ENCODE data around the gene WFDC12. TPM values are rescaled to one million over a fixed set of nuclear protein-coding genes. Genes with fewer than 3 reads are reported as not detected.

The WFDC12 gene
- total and polyA plus RNA-seq, 2 donors (not counting 3 experiments of a cell fraction or from before 2014, with no cell fraction given): not detected

GRCh38 chr20:45163083-45163803 is 39.0 kb upstream of the WFDC12 start:
- dilution Hi-C loops (cut with MboI; ENCODE audit: extremely low pct_ligation_motif_present, low sequenced_read_pairs): no loop called here
- no peak overlapping the region for H2AFZ ChIP-seq (ENCODE audit: low read depth, low read length)
- no peak for DNase-seq (ENCODE audit: low read depth, low spot score)
- BruUV-seq (replicated peaks): no TSS peak
- H3K4me1 ChIP-seq (ENCODE audit: control insufficient read depth, extremely low read depth, insufficient read depth, low read length): no peaks in the 10 kb centered on the region
- ChIA-PET POLR2A (no interaction called here), CTCF (interaction anchor here (0.9 to 1.6 kb wide), 2 partner anchors 9 to 51 kb away, joined by 3 read pairs; no protein-coding TSS in a partner anchor)
- peaks cover 0 to 2% of the 10 kb centered on the region in 2 experiments for H3K27me3 ChIP-seq (ENCODE audit: control insufficient read depth in 2 of 2, insufficient read depth in 2 of 2, low read length in 2 of 2)
- H3K27ac ChIP-seq (ENCODE audit: insufficient read depth, low read depth, low read length): no peak overlapping the region
- H3K79me2 ChIP-seq (ENCODE audit: control insufficient read depth, insufficient read depth, low read length): no peaks in the 10 kb centered on the region
- no peak overlapping the region for H3K4me2 ChIP-seq (ENCODE audit: insufficient read depth, low read length)
- no peak overlapping the region for H3K9ac ChIP-seq (replicated peaks; ENCODE audit: extremely low read depth, insufficient read depth, low read length)
- H4K20me1 ChIP-seq (replicated peaks; ENCODE audit: control insufficient read depth, extremely low read depth, insufficient read depth, low read length): no peaks in the 10 kb centered on the region
- no peak for FAIRE-seq
- no peaks in the 10 kb centered on the region for H3K9me3 ChIP-seq (replicated peaks; ENCODE audit: control insufficient read depth, insufficient read depth, low read length)
- intact Hi-C loops (cut with micrococcal nuclease): no loop called here
- no peak overlapping the region for H3K4me3 ChIP-seq (replicated peaks in 1 of 3; ENCODE audit: insufficient read depth in 1 of 3, low read depth in 1 of 3, low read length in 3 of 3)
- no peaks in the 10 kb centered on the region for H3K9me1 ChIP-seq (replicated peaks; ENCODE audit: control insufficient read depth, extremely low read depth, insufficient read depth, low read length)
- no peak for TF ChIP-seq POLR2A (IDR thresholded peaks at IDR 0.05; ENCODE audit: low read depth, low read length)
- TF ChIP-seq POLR2AphosphoS5 (IDR thresholded peaks at IDR 0.05; ENCODE audit: insufficient read depth, low read depth, low read length): no peak
- no peak for TF ChIP-seq FOS (IDR thresholded peaks at IDR 0.05; ENCODE audit: borderline replicate concordance, insufficient read depth, low read length)
- no peak for TF ChIP-seq GATA2 (IDR thresholded peaks at IDR 0.05; ENCODE audit: insufficient read depth, insufficient read length, low read depth, low read length)
- no peak for TF ChIP-seq CTCF (IDR thresholded peaks at IDR 0.05; ENCODE audit: extremely low read depth in 1 of 2, insufficient read depth in 1 of 2, low read depth in 1 of 2, low read length in 2 of 2)
- no peak for TF ChIP-seq JUN (IDR thresholded peaks at IDR 0.05; ENCODE audit: borderline replicate concordance, insufficient read depth, insufficient read length, low read depth)
- TF ChIP-seq MAX (IDR thresholded peaks at IDR 0.05; ENCODE audit: insufficient read depth, insufficient read length): no peak
- TF ChIP-seq EZH2 (IDR thresholded peaks at IDR 0.05; ENCODE audit: borderline replicate concordance, low read depth, low read length, severe bottlenecking): no peak
- no peak for TF ChIP-seq MYC (IDR thresholded peaks at IDR 0.05; ENCODE audit: low read depth, low read length)
- H3K36me3 ChIP-seq (ENCODE audit: control insufficient read depth in 2 of 2, extremely low read depth in 1 of 2, insufficient read depth in 2 of 2, low read length in 2 of 2): no peaks in the 10 kb centered on the region

Data from endothelial cell of umbilical vein (primary cell).